DOHH2 (cell line): ENCODE data around the gene MMP24OS.

ENCODE experiments used
- H3F3A ChIP-seq: fragments of 200-600 bp; sonication (generic), shearing (Covaris generic); 2 replicates; pipeline ENCODE4 v1.6.0; 2016; ENCODE audit warnings: antibody characterized with exemption, mild to moderate bottlenecking; ENCODE audit not compliant: control insufficient read depth, insufficient read depth
- H3K27ac ChIP-seq: fragments of 200-600 bp; sonication (generic); 2 replicates; pipeline ENCODE4 v1.5.1; 2014; ENCODE audit warnings: low read depth, mild to moderate bottlenecking, low read length, moderate library complexity
- H3K27me3 ChIP-seq: fragments of 200-600 bp; sonication (generic); 2 replicates; pipeline ENCODE4 v1.6.1; 2014; ENCODE audit warnings: mild to moderate bottlenecking, low read length, mixed read lengths; ENCODE audit not compliant: control insufficient read depth
- H3K36me3 ChIP-seq: fragments of 200-600 bp; sonication (generic); 2 replicates; pipeline ENCODE4 v1.6.1; 2014; ENCODE audit warnings: mild to moderate bottlenecking, low read length, moderate library complexity, mixed read lengths; ENCODE audit not compliant: control insufficient read depth
- H3K4me1 ChIP-seq: fragments of 200-600 bp; sonication (generic); 2 replicates; pipeline ENCODE4 v1.6.1; 2014; ENCODE audit warnings: mild to moderate bottlenecking, low read length, mixed read lengths; ENCODE audit not compliant: control insufficient read depth
- H3K4me2 ChIP-seq: fragments of 200-600 bp; sonication (generic); 2 replicates; pipeline ENCODE4 v1.6.0; 2014; ENCODE audit warnings: mild to moderate bottlenecking, low read length, moderate library complexity
- H3K4me3 ChIP-seq: fragments of 200-600 bp; sonication (generic); 2 replicates; pipeline ENCODE4 v1.5.1; 2014; ENCODE audit warnings: mild to moderate bottlenecking, low read length, mixed read lengths
- H3K79me2 ChIP-seq: fragments of 200-600 bp; sonication (generic); 2 replicates; pipeline ENCODE4 v1.6.1; 2014; ENCODE audit warnings: mild to moderate bottlenecking, low read length, mixed read lengths; ENCODE audit not compliant: control insufficient read depth
- H3K9me2 ChIP-seq: fragments of 200-600 bp; sonication (generic); replicated peaks from 2 replicates; pipeline ENCODE4 v1.6.1; 2014; ENCODE audit warnings: mild to moderate bottlenecking, low read length, mixed read lengths; ENCODE audit not compliant: control insufficient read depth
- H3K9me3 ChIP-seq: fragments of 200-600 bp; sonication (generic); 2 replicates; pipeline ENCODE4 v1.6.1; 2014; ENCODE audit warnings: antibody characterized with exemption, low read length, mixed read lengths; ENCODE audit not compliant: control insufficient read depth, insufficient read depth
- H4K20me1 ChIP-seq: fragments of 200-600 bp; sonication (generic); 2 replicates; pipeline ENCODE4 v1.6.0; 2014; ENCODE audit warnings: low read depth, mild to moderate bottlenecking, antibody characterized with exemption, low read length, moderate library complexity; ENCODE audit not compliant: control insufficient read depth, insufficient read depth
- EZH2phosphoT487 ChIP-seq: fragments of 200-600 bp; sonication (generic); IDR thresholded peaks from 2 replicates; pipeline ENCODE4 v1.6.1; 2017; ENCODE audit warnings: borderline replicate concordance, mild to moderate bottlenecking, antibody characterized with exemption, low read length, moderate library complexity, mixed read lengths
- TF ChIP-seq, protein P1 (sequence below): fragments of 200-600 bp; sonication (generic); IDR thresholded peaks from one replicate; pipeline ENCODE4 v1.5.1; 2014; ENCODE audit warnings: antibody characterized with exemption, mild to moderate bottlenecking, low read depth, low read length; ENCODE audit not compliant: poor library complexity, severe bottlenecking

MMP24OS gene

DNA sequence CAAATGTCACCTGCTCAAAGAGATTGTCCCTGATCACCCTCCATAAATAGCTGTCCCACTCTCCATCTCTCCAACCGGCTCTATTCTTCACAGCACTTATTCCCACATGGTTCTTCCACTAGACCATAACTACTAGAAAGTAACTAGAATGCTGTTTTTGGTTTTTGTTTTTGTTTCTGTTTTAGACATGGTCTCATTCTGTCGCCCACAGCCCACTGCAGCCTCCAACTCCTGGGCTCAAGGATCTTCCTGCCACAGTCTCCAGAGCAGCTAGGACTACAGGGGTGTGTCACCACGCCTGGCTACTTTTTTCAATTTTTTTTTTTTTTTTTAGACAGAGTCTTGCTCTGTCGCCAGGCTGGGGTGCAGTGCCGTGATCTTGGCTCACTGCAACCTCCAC lies 39.2 kb downstream of the MMP24OS start:
- H3K9me2 ChIP-seq: no peaks in the 10 kb centered on the region
- H3K9me3 ChIP-seq: no peaks in the 10 kb centered on the region
- no peak for TF ChIP-seq EZH2phosphoT487
- TF ChIP-seq, protein P1, sequence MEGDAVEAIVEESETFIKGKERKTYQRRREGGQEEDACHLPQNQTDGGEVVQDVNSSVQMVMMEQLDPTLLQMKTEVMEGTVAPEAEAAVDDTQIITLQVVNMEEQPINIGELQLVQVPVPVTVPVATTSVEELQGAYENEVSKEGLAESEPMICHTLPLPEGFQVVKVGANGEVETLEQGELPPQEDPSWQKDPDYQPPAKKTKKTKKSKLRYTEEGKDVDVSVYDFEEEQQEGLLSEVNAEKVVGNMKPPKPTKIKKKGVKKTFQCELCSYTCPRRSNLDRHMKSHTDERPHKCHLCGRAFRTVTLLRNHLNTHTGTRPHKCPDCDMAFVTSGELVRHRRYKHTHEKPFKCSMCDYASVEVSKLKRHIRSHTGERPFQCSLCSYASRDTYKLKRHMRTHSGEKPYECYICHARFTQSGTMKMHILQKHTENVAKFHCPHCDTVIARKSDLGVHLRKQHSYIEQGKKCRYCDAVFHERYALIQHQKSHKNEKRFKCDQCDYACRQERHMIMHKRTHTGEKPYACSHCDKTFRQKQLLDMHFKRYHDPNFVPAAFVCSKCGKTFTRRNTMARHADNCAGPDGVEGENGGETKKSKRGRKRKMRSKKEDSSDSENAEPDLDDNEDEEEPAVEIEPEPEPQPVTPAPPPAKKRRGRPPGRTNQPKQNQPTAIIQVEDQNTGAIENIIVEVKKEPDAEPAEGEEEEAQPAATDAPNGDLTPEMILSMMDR: no peak
- H3K27me3 ChIP-seq: peaks cover 24% of the 10 kb centered on the region
- no peaks in the 10 kb centered on the region for H3K79me2 ChIP-seq
- no peak overlapping the region for H3K27ac ChIP-seq
- no peaks in the 10 kb centered on the region for H3F3A ChIP-seq
- no peak overlapping the region for H3K4me2 ChIP-seq
- H3K4me3 ChIP-seq: no peak overlapping the region
- no peaks in the 10 kb centered on the region for H3K36me3 ChIP-seq
- no peaks in the 10 kb centered on the region for H3K4me1 ChIP-seq
- H4K20me1 ChIP-seq: no peaks in the 10 kb centered on the region

- TF ChIP-seq, protein P1: no peak
- TF ChIP-seq EZH2phosphoT487: no peak
- no peaks in the 10 kb centered on the region for H3K4me1 ChIP-seq
- H3K36me3 ChIP-seq: no peaks in the 10 kb centered on the region
- no peaks in the 10 kb centered on the region for H4K20me1 ChIP-seq
- no peaks in the 10 kb centered on the region for H3K9me2 ChIP-seq
- no peak overlapping the region for H3K27ac ChIP-seq
- no peaks in the 10 kb centered on the region for H3K9me3 ChIP-seq
- H3F3A ChIP-seq: no peaks in the 10 kb centered on the region
- H3K79me2 ChIP-seq: no peaks in the 10 kb centered on the region
- no peak overlapping the region for H3K4me3 ChIP-seq
- peaks cover 24% of the 10 kb centered on the region for H3K27me3 ChIP-seq
- H3K4me2 ChIP-seq: no peak overlapping the region
Measured at GRCh38 chr20:35238170-35238569, 39.8 kb downstream of the MMP24OS start.

- H3K27ac ChIP-seq: no peak overlapping the region
- no peak overlapping the region for H3K4me3 ChIP-seq
- H4K20me1 ChIP-seq: no peaks in the 10 kb centered on the region
- no peaks in the 10 kb centered on the region for H3F3A ChIP-seq
- peaks cover 29% of the 10 kb centered on the region for H3K27me3 ChIP-seq
- no peaks in the 10 kb centered on the region for H3K4me1 ChIP-seq
- H3K9me2 ChIP-seq: no peaks in the 10 kb centered on the region
- no peaks in the 10 kb centered on the region for H3K79me2 ChIP-seq
- TF ChIP-seq, protein P1: no peak
- TF ChIP-seq EZH2phosphoT487: no peak
- H3K9me3 ChIP-seq: no peaks in the 10 kb centered on the region
- no peaks in the 10 kb centered on the region for H3K36me3 ChIP-seq
- H3K4me2 ChIP-seq: no peak overlapping the region
Measured at GRCh38 chr20:35237486-35237885, 40.4 kb downstream of the MMP24OS start.

DNA sequence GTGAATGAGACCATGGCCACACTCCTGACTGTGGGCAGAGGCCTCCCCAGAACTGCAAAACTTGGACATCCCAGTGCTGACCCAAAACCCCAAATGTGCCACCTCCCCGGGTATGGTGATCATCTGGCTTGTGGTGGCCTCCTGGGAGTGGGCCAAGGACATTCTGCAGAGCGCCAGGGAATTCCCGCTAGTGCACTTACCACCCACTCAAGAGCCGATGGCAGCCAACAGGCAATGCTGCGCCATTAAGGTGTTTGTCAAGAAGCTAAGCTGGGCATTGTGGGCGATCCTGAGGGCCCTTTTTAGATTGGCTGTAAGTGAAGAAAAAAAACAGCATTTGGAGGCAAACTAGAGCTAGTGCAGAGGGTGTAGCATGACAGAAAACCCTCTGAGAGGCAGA lies 42.0 kb downstream of the MMP24OS start:
- Histone ChIP-seq H3K9me3 (no peaks in the 10 kb centered on the region), H3F3A (no peaks in the 10 kb centered on the region), H3K4me3 (no peak overlapping the region), H3K4me1 (no peaks in the 10 kb centered on the region), H3K4me2 (no peak overlapping the region), H3K27me3 (peaks cover 37% of the 10 kb centered on the region), H3K79me2 (no peaks in the 10 kb centered on the region), H4K20me1 (no peaks in the 10 kb centered on the region), H3K27ac (no peak overlapping the region), H3K36me3 (no peaks in the 10 kb centered on the region), H3K9me2 (no peaks in the 10 kb centered on the region)
- TF ChIP-seq EZH2phosphoT487: no peak
- TF ChIP-seq, protein P1: no peak
